ENCODE measurements around the gene SLC52A1.

DNA sequence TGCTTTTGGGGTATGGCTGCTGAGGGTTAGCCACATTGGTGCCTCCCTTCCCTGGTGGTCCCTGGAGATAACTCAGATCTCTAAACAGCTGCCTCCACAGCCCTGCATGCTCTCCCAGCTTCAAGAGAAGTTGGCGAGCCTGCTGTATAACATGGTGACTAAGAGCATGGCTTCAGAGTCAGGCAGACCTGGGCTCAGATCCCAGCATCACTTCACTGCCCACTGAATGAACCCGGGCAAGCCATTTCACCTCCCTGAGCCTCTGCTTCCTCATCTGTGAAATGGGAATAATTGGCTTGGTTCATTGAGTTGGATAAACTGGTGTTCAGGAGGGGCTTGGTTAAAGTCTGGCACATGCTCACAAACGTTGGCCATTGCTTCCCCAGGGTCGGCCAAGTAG, 20.9 kb downstream of the SLC52A1 start:
- TF ChIP-seq, protein P1, sequence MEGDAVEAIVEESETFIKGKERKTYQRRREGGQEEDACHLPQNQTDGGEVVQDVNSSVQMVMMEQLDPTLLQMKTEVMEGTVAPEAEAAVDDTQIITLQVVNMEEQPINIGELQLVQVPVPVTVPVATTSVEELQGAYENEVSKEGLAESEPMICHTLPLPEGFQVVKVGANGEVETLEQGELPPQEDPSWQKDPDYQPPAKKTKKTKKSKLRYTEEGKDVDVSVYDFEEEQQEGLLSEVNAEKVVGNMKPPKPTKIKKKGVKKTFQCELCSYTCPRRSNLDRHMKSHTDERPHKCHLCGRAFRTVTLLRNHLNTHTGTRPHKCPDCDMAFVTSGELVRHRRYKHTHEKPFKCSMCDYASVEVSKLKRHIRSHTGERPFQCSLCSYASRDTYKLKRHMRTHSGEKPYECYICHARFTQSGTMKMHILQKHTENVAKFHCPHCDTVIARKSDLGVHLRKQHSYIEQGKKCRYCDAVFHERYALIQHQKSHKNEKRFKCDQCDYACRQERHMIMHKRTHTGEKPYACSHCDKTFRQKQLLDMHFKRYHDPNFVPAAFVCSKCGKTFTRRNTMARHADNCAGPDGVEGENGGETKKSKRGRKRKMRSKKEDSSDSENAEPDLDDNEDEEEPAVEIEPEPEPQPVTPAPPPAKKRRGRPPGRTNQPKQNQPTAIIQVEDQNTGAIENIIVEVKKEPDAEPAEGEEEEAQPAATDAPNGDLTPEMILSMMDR (IDR thresholded peaks at IDR 0.05), result no peak
- TF ChIP-seq POLR2A (IDR thresholded peaks at IDR 0.05), result no peak
